ENCODE results near the gene CD302.
"Not testable (repeated sequence)": the region's sequence is repeated elsewhere in the genome, so short reads cannot be mapped to it uniquely, and the experiment has no call there.

The CD302 gene

DNA sequence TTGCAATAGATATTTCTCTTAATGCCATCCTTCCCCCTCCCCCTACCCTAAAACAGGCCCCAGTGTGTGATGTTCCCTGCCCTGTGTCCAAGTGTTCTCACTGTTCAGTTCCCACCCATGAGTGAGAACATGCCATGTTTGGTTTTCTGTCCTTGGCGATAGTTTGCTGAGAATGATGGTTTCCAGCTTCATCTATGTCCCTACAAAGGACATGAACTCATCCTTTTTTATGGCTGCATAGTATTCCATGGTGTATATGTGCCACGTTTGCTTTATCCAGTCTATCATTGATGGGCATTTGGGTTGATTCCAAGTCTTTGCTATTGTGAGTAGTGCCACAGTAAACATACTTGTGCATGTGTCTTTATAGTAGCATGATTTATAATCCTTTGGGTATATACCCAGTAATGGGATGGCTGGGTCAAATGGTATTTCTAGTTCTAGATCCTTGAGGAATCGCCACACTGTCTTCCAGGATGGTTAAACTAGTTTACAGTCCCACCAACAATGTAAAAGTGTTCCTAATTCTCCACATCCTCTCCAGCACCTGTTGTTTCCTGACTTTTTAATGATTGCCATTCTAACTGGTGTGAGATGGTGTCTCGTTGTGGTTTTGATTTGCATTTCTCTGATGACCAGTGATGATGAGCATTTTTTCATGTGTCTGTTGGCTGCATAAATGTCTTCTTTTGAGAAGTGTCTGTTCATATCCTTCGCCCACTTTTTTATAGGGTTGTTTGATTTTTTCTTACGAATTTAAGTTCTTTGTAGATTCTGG lies 73.0 kb downstream of the CD302 start:
- not testable (repeated sequence) for H3K4me1 ChIP-seq (ENCODE audit: insufficient read depth, low read length); H3K9me3 ChIP-seq (ENCODE audit: insufficient read depth, low read depth, low read length); H3K27me3 ChIP-seq (ENCODE audit: insufficient read depth, low read length); H3K9ac ChIP-seq (ENCODE audit: low read depth, low read length); H3K4me3 ChIP-seq (ENCODE audit: low read length); H3K27ac ChIP-seq (ENCODE audit: low read depth, low read length)
- H3K36me3 ChIP-seq (ENCODE audit: insufficient read depth, low read length): peaks cover 63% of the 10 kb centered on the region
- 89% methylated on average over 6 of the region's 6 CpGs for WGBS

GRCh38 chr2:159722580-159722979 lies 75.4 kb downstream of the CD302 start:
- Histone ChIP-seq H3K27me3 (ENCODE audit: insufficient read depth, low read length) (no peaks in the 10 kb centered on the region), H3K27ac (ENCODE audit: low read depth, low read length) (no peak overlapping the region), H3K4me3 (ENCODE audit: low read length) (no peak overlapping the region), H3K4me1 (ENCODE audit: insufficient read depth, low read length) (no peaks in the 10 kb centered on the region), H3K9me3 (ENCODE audit: insufficient read depth, low read depth, low read length) (no peaks in the 10 kb centered on the region), H3K9ac (ENCODE audit: low read depth, low read length) (no peak overlapping the region), H3K36me3 (ENCODE audit: insufficient read depth, low read length) (peaks cover 66% of the 10 kb centered on the region)
- WGBS: 97% methylated on average over 2 of the region's 2 CpGs

DNA sequence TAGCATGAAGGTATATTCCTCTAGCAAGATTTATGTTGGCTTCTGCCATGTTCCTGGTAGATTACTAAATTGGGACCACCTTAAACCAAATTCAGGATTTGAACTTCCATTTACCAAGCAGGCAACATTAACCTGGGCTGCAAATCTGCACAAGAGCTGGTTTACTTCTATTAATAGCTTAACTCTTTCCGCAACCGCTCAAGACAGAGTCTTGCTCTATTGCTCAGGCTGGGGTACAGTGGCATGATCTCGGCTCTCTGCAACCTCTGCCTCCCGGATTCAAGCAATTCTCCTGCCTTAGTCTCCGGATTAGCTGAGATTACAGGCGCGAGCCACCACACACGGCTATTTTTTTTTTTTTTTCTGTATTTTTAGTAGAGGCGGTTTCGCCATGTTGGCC lies 77.3 kb downstream of the CD302 start:
- 96% methylated on average over 10 of the region's 10 CpGs for WGBS
- Histone ChIP-seq H3K27ac (ENCODE audit: low read depth, low read length) (no peak overlapping the region), H3K27me3 (ENCODE audit: insufficient read depth, low read length) (no peaks in the 10 kb centered on the region), H3K9ac (ENCODE audit: low read depth, low read length) (no peak overlapping the region), H3K4me3 (ENCODE audit: low read length) (no peak overlapping the region), H3K36me3 (ENCODE audit: insufficient read depth, low read length) (peaks cover 76% of the 10 kb centered on the region), H3K4me1 (ENCODE audit: insufficient read depth, low read length) (0 out of 2 replicates have a peak, but pooled peaks cover 2% of the 10 kb centered on the region), H3K9me3 (ENCODE audit: insufficient read depth, low read depth, low read length) (no peaks in the 10 kb centered on the region)

Measured in HUES64 (cell line).